Liver (tissue), 9 donors: ENCODE data around the gene ADISSP. TPM values are rescaled to one million over a fixed set of nuclear protein-coding genes. Genes with fewer than 3 reads are reported as not detected.

ENCODE experiments used
- DNase-seq: peaks from one replicate; pipeline ENCODE4 v3.0.0-alpha.2; 2017; ENCODE audit warnings: low spot score
- H3K27ac ChIP-seq, 2 donors: one replicate each; pipeline ENCODE4 v1.7.0; 2013; ENCODE audit warnings: inconsistent platforms in 2 of 2, low read length in 2 of 2, control low read depth in 1 of 2, low read depth in 1 of 2, mild to moderate bottlenecking in 1 of 2
- H3K27me3 ChIP-seq, 4 donors: one replicate each; pipeline versions ENCODE4 v1.6.1 to v1.7.0; 2013; ENCODE audit warnings: low read length in 3 of 4, inconsistent platforms in 1 of 4, mild to moderate bottlenecking in 1 of 4, moderate library complexity in 1 of 4; ENCODE audit not compliant: control insufficient read depth in 4 of 4, insufficient read depth in 4 of 4
- H3K36me3 ChIP-seq, 4 donors: one replicate each; pipeline versions ENCODE4 v1.6.1 to v1.7.0; 2013; ENCODE audit warnings: low read length in 3 of 4, mild to moderate bottlenecking in 3 of 4, low read depth in 1 of 4, moderate library complexity in 1 of 4; ENCODE audit not compliant: control insufficient read depth in 4 of 4, insufficient read depth in 3 of 4
- H3K4me1 ChIP-seq, 4 donors: one replicate each; pipeline versions ENCODE4 v1.6.1 to v1.7.0; 2013; ENCODE audit warnings: low read length in 3 of 4, mild to moderate bottlenecking in 3 of 4, moderate library complexity in 1 of 4; ENCODE audit not compliant: control insufficient read depth in 4 of 4, insufficient read depth in 4 of 4
- H3K4me3 ChIP-seq, 3 donors: one replicate each; pipeline versions ENCODE4 v1.6.1 to v1.7.0; 2013; ENCODE audit warnings: low read length in 3 of 3, control low read depth in 1 of 3, low read depth in 1 of 3, mild to moderate bottlenecking in 1 of 3
- H3K9ac ChIP-seq, 2 donors: one replicate each; pipeline ENCODE4 v1.7.0; 2013; ENCODE audit warnings: low read length in 2 of 2, mild to moderate bottlenecking in 2 of 2, moderate library complexity in 2 of 2, control low read depth in 1 of 2, low read depth in 1 of 2
- H3K9me3 ChIP-seq, 4 donors: one replicate each; pipeline versions ENCODE4 v1.6.1 to v1.7.0; 2013; ENCODE audit warnings: low read length in 3 of 4; ENCODE audit not compliant: control insufficient read depth in 4 of 4
- ATF3 ChIP-seq: IDR thresholded peaks from 2 replicates; pipeline ENCODE4 v1.6.1; 2016; ENCODE audit warnings: antibody characterized with exemption
- CTCF ChIP-seq: fragments of 150-350 bp; IDR thresholded peaks from 2 replicates; pipeline ENCODE4 v1.5.1; 2017; ENCODE audit warnings: improper control_type of control experiment, low read depth, low read length; ENCODE audit not compliant: missing input control
- EGR1 ChIP-seq, 2 donors: IDR thresholded peaks; 2 replicates each; pipeline ENCODE4 v1.6.1; 2016 to 2018; ENCODE audit warnings: antibody characterized with exemption in 2 of 2, low read depth in 2 of 2
- FOXA2 ChIP-seq: IDR thresholded peaks from 2 replicates; pipeline ENCODE4 v1.6.1; 2016; ENCODE audit warnings: antibody characterized with exemption
- HNF4A ChIP-seq, 2 donors: conservative IDR thresholded peaks; 2 replicates each; pipeline ENCODE4 v1.6.1; 2016; ENCODE audit warnings: antibody characterized with exemption in 2 of 2, mild to moderate bottlenecking in 2 of 2
- HNF4G ChIP-seq: IDR thresholded peaks from 2 replicates; pipeline ENCODE4 v1.6.1; 2016; ENCODE audit warnings: antibody characterized with exemption
- JUND ChIP-seq, 2 donors: IDR thresholded peaks; 2 replicates each; pipeline ENCODE4 v1.6.1; 2016; ENCODE audit warnings: antibody characterized with exemption in 2 of 2
- MAX ChIP-seq: IDR thresholded peaks from 2 replicates; pipeline ENCODE4 v1.6.1; 2016; ENCODE audit warnings: antibody characterized with exemption
- NR2F2 ChIP-seq: IDR thresholded peaks from 2 replicates; pipeline ENCODE4 v1.6.1; 2016; ENCODE audit warnings: antibody characterized with exemption
- RAD21 ChIP-seq, 2 donors: IDR thresholded peaks; 2 replicates each; pipeline ENCODE4 v1.6.1; 2016; ENCODE audit warnings: antibody characterized with exemption in 2 of 2, mild to moderate bottlenecking in 2 of 2
- REST ChIP-seq: IDR thresholded peaks from 2 replicates; pipeline ENCODE4 v1.6.1; 2016; ENCODE audit warnings: antibody characterized with exemption, mild to moderate bottlenecking
- RXRA ChIP-seq, 2 donors: IDR thresholded peaks; 2 replicates each; pipeline ENCODE4 v1.6.1; 2017 to 2018; ENCODE audit warnings: antibody characterized with exemption in 2 of 2, mild to moderate bottlenecking in 1 of 2
- SP1 ChIP-seq: IDR thresholded peaks from 2 replicates; pipeline ENCODE4 v1.6.1; 2018; ENCODE audit warnings: antibody characterized with exemption, mild to moderate bottlenecking
- TAF1 ChIP-seq: conservative IDR thresholded peaks from 2 replicates; pipeline ENCODE4 v1.6.1; 2016; ENCODE audit warnings: antibody characterized with exemption, mild to moderate bottlenecking
- YY1 ChIP-seq: IDR thresholded peaks from 2 replicates; pipeline ENCODE4 v1.6.1; 2016; ENCODE audit warnings: antibody characterized with exemption, mild to moderate bottlenecking
- ZBTB33 ChIP-seq: IDR thresholded peaks from 2 replicates; pipeline ENCODE4 v1.6.1; 2016; ENCODE audit warnings: antibody characterized with exemption
- WGBS: extraction: QIAGEN DNeasy Blood & Tissue Kit; methylation state at CpG from one replicate; pipeline ENCODE4 v1.1.7; 2013; 5-methylcytosine and 5-hydroxymethylcytosine counted together
- polyA plus RNA-seq, 2 donors: library from polyadenylated mRNA; stranded (reverse) in 1 of 2; unstranded in 1 of 2; fragments of 200-250 nt in 1 of 2; fragments of >200 nt in 1 of 2; fragmentation: Nextera tagmentation in 1 of 2; extraction: Ambion mirVana in 1 of 2; gene quantifications; one replicate each; pipeline versions ENCODE4 v1.2.1 to v1.2.3, GENCODE V29; 2013 to 2015
- total RNA-seq, 2 donors: library from RNA; depleted of rRNA; stranded (reverse); fragments of >200 nt; gene quantifications; one replicate each; pipeline ENCODE4 v1.2.3, GENCODE V29; 2014
- donor health status: healthy.
- donor health status: healthy.
- donor health status: healthy.
- donor health status: healthy.
- donor health status: healthy.

Gene ADISSP
- total and polyA plus RNA-seq, 4 donors, result 3.8 to 27.3 (median 10.4) TPM

- Histone ChIP-seq H3K4me3 (no peak overlapping the region), H3K9me3 (no peaks in the 10 kb centered on the region), H3K9ac (no peak overlapping the region), H3K27ac (no peak overlapping the region), H3K27me3 (no peaks in the 10 kb centered on the region), H3K36me3 (peaks cover 0 to 1% (median 0%) of the 10 kb centered on the region in 4 donors), H3K4me1 (peaks cover 12 to 29% (median 22%) of the 10 kb centered on the region in 4 donors)
- no peak for TF ChIP-seq ZBTB33
- no peak for TF ChIP-seq HNF4A (conservative IDR thresholded peaks at IDR 0.05)
- no peak for TF ChIP-seq EGR1 (IDR thresholded peaks at IDR 0.05; ENCODE audit: low read depth in 2 of 2)
- no peak for TF ChIP-seq JUND (IDR thresholded peaks at IDR 0.05)
- no peak for TF ChIP-seq ATF3
- TF ChIP-seq FOXA2, result no peak
- no peak for TF ChIP-seq NR2F2
- no peak for TF ChIP-seq CTCF
- no peak for TF ChIP-seq MAX
- TF ChIP-seq TAF1, result no peak
- no peak for TF ChIP-seq RXRA (IDR thresholded peaks at IDR 0.05)
- no peak for TF ChIP-seq YY1
- no peak for TF ChIP-seq SP1
- TF ChIP-seq RAD21 (IDR thresholded peaks at IDR 0.05), result no peak
- TF ChIP-seq HNF4G, result no peak
- 26% methylated on average over 18 of the region's 18 CpGs for WGBS
- DNase-seq, result no peak
Observed at GRCh38 chr20:3778976-3779375, 11.4 kb upstream of the ADISSP start.

GRCh38 chr20:3777716-3778629 is 10.4 kb upstream of the ADISSP start:
- H3K4me3 ChIP-seq, result peak overlapping the region; percentile 46 to 49 (median 48)
- WGBS, result 4% methylated on average over 70 of the region's 70 CpGs
- H3K9ac ChIP-seq, result no peak overlapping the region
- H3K9me3 ChIP-seq, result no peaks in the 10 kb centered on the region
- H3K36me3 ChIP-seq, result peaks cover 0 to 1% (median 0%) of the 10 kb centered on the region in 4 donors
- TF ChIP-seq NR2F2 (no peak), SP1 (no peak), TAF1 (no peak), HNF4G (no peak), REST (no peak), YY1 (no peak)
- no peak overlapping the region for H3K27ac ChIP-seq
- peaks cover 11 to 27% (median 20%) of the 10 kb centered on the region in 4 donors for H3K4me1 ChIP-seq
- H3K27me3 ChIP-seq, result no peaks in the 10 kb centered on the region
- no peak for DNase-seq
